K562 (cell line): ENCODE measurements around the gene PRKCG. TPM values are rescaled to one million over a fixed set of nuclear protein-coding genes. Genes with fewer than 3 reads are reported as not detected.

Source experiments
- ATAC-seq: fragments of 200-7000 bp; cut with Tn5 transposase; 3 replicates; pipeline ENCODE4 v1.9.1; 2020; ENCODE audit warnings: moderate library complexity
- BruUV-seq: library from RNA; stranded (reverse); fragments of 400-500 nt; replicated peaks from 2 replicates; lab custom pipeline; 2021; lab: Mats Ljungman, UMichigan
- CTCF ChIA-PET: fragments of 300-600 bp; formaldehyde crosslinking; extraction: SDS; loops from one replicate; lab custom pipeline; 2021; ENCODE audit warnings: low intra/inter-chr PET ratio; lab: Yijun Ruan, JAX
- POLR2A ChIA-PET: fragments of 300-600, 350-650 bp; sonication (Branson Sonifier 250); formaldehyde crosslinking; extraction: SDS; loops from one replicate; lab custom pipeline; 2021; ENCODE audit warnings: antibody characterized with exemption, inconsistent platforms; lab: Yijun Ruan, JAX
- DNase-seq, 4 experiments: peaks; one replicate each; pipeline versions ENCODE4 v3.0.0 to v3.0.0-alpha.2; 2011 to 2018; ENCODE audit warnings: low spot score in 3 of 4, mixed read lengths in 3 of 4; ENCODE audit errors: extremely low read depth in 1 of 4
- FAIRE-seq: peaks from 2 replicates; lab custom pipeline; 2011; peaks lifted over from hg19 to GRCh38; lab: Jason Lieb, UNC
- H2AFZ ChIP-seq: 2 replicates; pipeline ENCODE4 v1.6.0; 2011; ENCODE audit warnings: low read depth, low read length, control low read depth, inconsistent platforms
- H3K27ac ChIP-seq: fragments of 200-600 bp; 3 replicates; pipeline ENCODE4 v1.8.0; 2011; ENCODE audit warnings: low read depth, mild to moderate bottlenecking, control low read depth, inconsistent platforms, low read length, moderate library complexity, mixed read lengths; ENCODE audit errors: extremely low read depth
- H3K27me3 ChIP-seq, 2 experiments: fragments of 300-600 bp in 1 of 2; 2 replicates in 1 of 2; 3 replicates in 1 of 2; pipeline versions ENCODE4 v1.6.0 to v1.8.0; 2011; ENCODE audit warnings: inconsistent platforms in 2 of 2, low read length in 2 of 2, mild to moderate bottlenecking in 1 of 2, mixed read lengths in 1 of 2, moderate library complexity in 1 of 2; ENCODE audit not compliant: control insufficient read depth in 2 of 2, insufficient read depth in 2 of 2
- H3K36me3 ChIP-seq: fragments of 300-600 bp; 3 replicates; pipeline ENCODE4 v1.8.0; 2011; ENCODE audit warnings: mild to moderate bottlenecking, low read length, inconsistent platforms; ENCODE audit not compliant: control insufficient read depth, insufficient read depth
- H3K4me1 ChIP-seq, 2 experiments: fragments of 200-600 bp in 1 of 2; replicated peaks in 1 of 2; 2 replicates in 1 of 2; 3 replicates in 1 of 2; pipeline versions ENCODE4 v1.5.1 to v1.8.0; 2011; ENCODE audit warnings: inconsistent platforms in 2 of 2, low read length in 2 of 2, mild to moderate bottlenecking in 1 of 2, mixed read lengths in 1 of 2, moderate library complexity in 1 of 2; ENCODE audit not compliant: control insufficient read depth in 2 of 2, insufficient read depth in 2 of 2
- H3K4me2 ChIP-seq: 2 replicates; pipeline ENCODE4 v1.6.1; 2011; ENCODE audit warnings: low read length, control low read depth, inconsistent platforms, mixed read lengths; ENCODE audit not compliant: insufficient read depth
- H3K4me3 ChIP-seq: fragments of 200-600 bp; sonication (generic), shearing (Covaris generic); 2 replicates; pipeline ENCODE4 v1.5.1; 2016; ENCODE audit warnings: control low read depth, inconsistent platforms
- H3K79me2 ChIP-seq: fragments of 200-600 bp; 3 replicates; pipeline ENCODE4 v1.8.0; 2011; ENCODE audit warnings: low read length, inconsistent platforms; ENCODE audit not compliant: control insufficient read depth, insufficient read depth
- H3K9ac ChIP-seq, 2 experiments: 2 replicates each; pipeline versions ENCODE4 v1.6.0 to v1.6.1; 2011; ENCODE audit warnings: low read depth in 2 of 2, low read length in 2 of 2, control low read depth in 1 of 2, inconsistent platforms in 1 of 2, mild to moderate bottlenecking in 1 of 2, mixed read lengths in 1 of 2; ENCODE audit not compliant: insufficient read depth in 1 of 2
- H3K9me1 ChIP-seq: one replicate; pipeline ENCODE4 v1.6.0; 2011; ENCODE audit warnings: inconsistent platforms, mild to moderate bottlenecking, low read length, moderate library complexity; ENCODE audit not compliant: control insufficient read depth, insufficient read depth
- H3K9me3 ChIP-seq: replicated peaks from 2 replicates; pipeline ENCODE4 v1.5.1; 2011; ENCODE audit warnings: low read depth, low read length, inconsistent platforms; ENCODE audit not compliant: control insufficient read depth, insufficient read depth
- H4K20me1 ChIP-seq: replicated peaks from 2 replicates; pipeline ENCODE4 v1.6.1; 2011; ENCODE audit warnings: low read length, inconsistent platforms, mixed read lengths; ENCODE audit not compliant: control insufficient read depth, insufficient read depth
- BCOR ChIP-seq: fragments of 450-650 bp; IDR thresholded peaks from 2 replicates; pipeline ENCODE4 v1.6.1; 2016
- CEBPB ChIP-seq: fragments of 450-650 bp; IDR thresholded peaks from 2 replicates; pipeline ENCODE4 v1.6.1; 2016; ENCODE audit warnings: missing genetic modification characterization, missing compliant biosample characterization
- FOXA1 ChIP-seq: fragments of 450-650 bp; IDR thresholded peaks from 2 replicates; pipeline ENCODE4 v1.6.1; 2016; ENCODE audit warnings: mild to moderate bottlenecking, borderline replicate concordance
- GTF2E2 ChIP-seq: fragments of 200-800 bp; sonication (Bioruptor generic); IDR thresholded peaks from 2 replicates; pipeline ENCODE4 v1.6.1; 2016; ENCODE audit warnings: missing genetic modification characterization, missing compliant biosample characterization
- HDAC1 ChIP-seq, 2 experiments: fragments of 450-650 bp; IDR thresholded peaks; 2 replicates each; pipeline ENCODE4 v1.6.1; 2016 to 2017; ENCODE audit warnings: inconsistent platforms in 1 of 2, mild to moderate bottlenecking in 1 of 2, moderate library complexity in 1 of 2
- NCOA6 ChIP-seq: fragments of 450-650 bp; IDR thresholded peaks from 2 replicates; pipeline ENCODE4 v1.6.1; 2017; ENCODE audit warnings: mild to moderate bottlenecking
- NFE2L1 ChIP-seq: fragments of 450-650 bp; IDR thresholded peaks from 2 replicates; pipeline ENCODE4 v1.6.1; 2016; ENCODE audit warnings: missing genetic modification characterization, low read depth, mild to moderate bottlenecking, missing compliant biosample characterization, moderate library complexity, borderline replicate concordance
- PTBP1 ChIP-seq: fragments of 200-400 bp; formaldehyde crosslinking; IDR thresholded peaks from 2 replicates; pipeline ENCODE4 v1.6.1; 2017; ENCODE audit warnings: low read depth, low read length
- RBM22 ChIP-seq: fragments of 200-400 bp; formaldehyde crosslinking; IDR thresholded peaks from 2 replicates; pipeline ENCODE4 v1.6.1; 2018; ENCODE audit warnings: low read length, low read depth; ENCODE audit not compliant: poor library complexity, severe bottlenecking
- RBM25 ChIP-seq: fragments of 200-400 bp; formaldehyde crosslinking; IDR thresholded peaks from 2 replicates; pipeline ENCODE4 v1.6.1; 2018; ENCODE audit warnings: low read length, low read depth, moderate library complexity; ENCODE audit not compliant: severe bottlenecking
- SMARCA5 ChIP-seq: fragments of 450-650 bp; IDR thresholded peaks from 2 replicates; pipeline ENCODE4 v1.6.1; 2016
- SRSF1 ChIP-seq: fragments of 200-400 bp; formaldehyde crosslinking; IDR thresholded peaks from 2 replicates; pipeline ENCODE4 v1.6.1; 2017; ENCODE audit warnings: mild to moderate bottlenecking, low read depth, low read length, moderate library complexity
- STAT6 ChIP-seq: sonication (generic); formaldehyde crosslinking; IDR thresholded peaks from 2 replicates; pipeline ENCODE4 v1.8.1; 2023; ENCODE audit warnings: mild to moderate bottlenecking, missing genetic modification reagents
- TGIF2 ChIP-seq: sonication (generic); formaldehyde crosslinking; IDR thresholded peaks from 2 replicates; pipeline ENCODE4 v1.8.1; 2022; ENCODE audit warnings: mild to moderate bottlenecking, missing genetic modification reagents, moderate library complexity
- ZBED1 ChIP-seq: IDR thresholded peaks from 2 replicates; pipeline ENCODE4 v1.6.1; 2014
- ZFP36 ChIP-seq: fragments of 150-350 bp; IDR thresholded peaks from 2 replicates; pipeline ENCODE4 v1.6.1; 2018; ENCODE audit warnings: low read length, low read depth; ENCODE audit not compliant: partially characterized antibody
- ZNF561 ChIP-seq: fragments of 450-650 bp; formaldehyde crosslinking; conservative IDR thresholded peaks from 2 replicates; pipeline ENCODE4 v1.4.0; 2020; ENCODE audit warnings: mild to moderate bottlenecking, moderate library complexity
- ZNF584 ChIP-seq: fragments of 200-800 bp; sonication (Bioruptor generic); IDR thresholded peaks from 2 replicates; pipeline ENCODE4 v1.6.1; 2016; ENCODE audit warnings: low read depth, mild to moderate bottlenecking, missing genetic modification characterization, missing compliant biosample characterization
- ZNF668 ChIP-seq: fragments of 250-450 bp; sonication (Bioruptor Pico); IDR thresholded peaks from 2 replicates; pipeline ENCODE4 v1.8.0; 2022; ENCODE audit warnings: mild to moderate bottlenecking, inconsistent platforms
- ZNF695 ChIP-seq: fragments of 450-650 bp; formaldehyde crosslinking; IDR thresholded peaks from 2 replicates; pipeline ENCODE4 v1.4.0; 2020; ENCODE audit warnings: mild to moderate bottlenecking, moderate library complexity
- WGBS: fragments of 100-300 bp; shearing (Covaris generic); methylation state at CpG from one replicate; pipeline ENCODE4 v1.1.6; 2016; ENCODE audit warnings: low coverage, mixed read lengths; ENCODE audit not compliant: insufficient coverage; ENCODE audit errors: missing lambda C conversion rate; 5-methylcytosine and 5-hydroxymethylcytosine counted together
- in situ Hi-C: fragments of 300-500 bp; cut with MboI; formaldehyde crosslinking; loops from 4 replicates; pipeline ENCODE4 v1.15.0; 2018; ENCODE audit warnings: inconsistent platforms, mixed read lengths
- intact Hi-C: fragments of 100-400 bp; cut with micrococcal nuclease; formaldehyde crosslinking; loops from 2 replicates; pipeline ENCODE4 v1.14.2; 2022
- polyA plus RNA-seq, 8 experiments: library from polyadenylated mRNA; depleted of rRNA in 4 of 8; stranded (reverse) in 5 of 8; unstranded in 3 of 8; fragments of >200 nt; fragmentation: Nextera tagmentation in 2 of 8; fragmentation: Illumina TruSeq in 1 of 8; extraction: Ambion mirVana in 2 of 8; extraction: Trizol in 1 of 8; gene quantifications; 2 replicates each; pipeline versions ENCODE4 v1.2.1 to v1.2.3, GENCODE V29; 2011 to 2014; ENCODE audit warnings: inconsistent platforms in 1 of 8, missing spikeins in 1 of 8
- total RNA-seq, 7 experiments: library from RNA; depleted of rRNA in 6 of 7; stranded (reverse); fragments of >200 nt in 6 of 7; fragmentation: Illumina TruSeq in 2 of 7; extraction: Trizol in 2 of 7; gene quantifications; 2 replicates each; pipeline versions ENCODE4 v1.2.1 to v1.2.3, GENCODE V29; 2011 to 2021; ENCODE audit warnings: low replicate concordance in 1 of 7
- TF ChIP-seq, protein P1 (sequence below): sonication (generic); formaldehyde crosslinking; IDR thresholded peaks from 2 replicates; pipeline ENCODE4 v1.8.1; 2023; ENCODE audit warnings: mild to moderate bottlenecking, missing genetic modification reagents
- TF ChIP-seq, protein P2 (sequence below): fragments of 250-450 bp; sonication (Bioruptor Pico); IDR thresholded peaks from 2 replicates; pipeline ENCODE4 v1.9.0; 2021; ENCODE audit warnings: mild to moderate bottlenecking

Gene PRKCG
- total and polyA plus RNA-seq, 9 of the 15 experiments (the other 6 are each of a cell fraction or from before 2014, with no cell fraction given) = not detected

DNA sequence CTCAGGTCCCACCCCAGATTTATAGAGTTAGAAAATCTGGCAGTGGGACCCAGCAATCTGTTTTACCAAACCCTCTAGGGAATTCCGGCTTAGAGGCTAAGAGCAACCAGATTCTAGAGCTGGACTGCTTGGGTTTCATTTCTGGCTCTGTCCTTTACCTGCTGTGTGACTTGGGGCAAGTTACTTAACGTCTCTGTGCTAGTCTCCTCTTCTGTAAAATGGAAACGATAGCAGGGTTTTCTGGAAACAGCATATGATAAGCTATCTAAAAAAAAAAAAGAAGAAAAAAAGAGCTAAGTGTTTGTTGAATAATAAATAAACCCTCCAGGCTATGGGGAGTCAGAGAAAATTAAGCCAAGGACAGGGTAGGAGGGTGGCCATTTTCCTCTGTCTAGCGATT is 15.5 kb downstream of the PRKCG start:
- Histone ChIP-seq H3K9me3 (no peaks in the 10 kb centered on the region), H3K9ac (no peak overlapping the region), H3K4me3 (no peak overlapping the region), H3K27ac (no peak overlapping the region), H3K9me1 (no peaks in the 10 kb centered on the region), H3K4me1 (peaks cover 3 to 16% of the 10 kb centered on the region in 2 experiments; a peak in 3 of 5 replicates), H3K27me3 (peaks cover 3 to 52% of the 10 kb centered on the region in 2 experiments; a peak in 3 of 5 replicates), H2AFZ (no peak overlapping the region), H3K79me2 (no peaks in the 10 kb centered on the region), H4K20me1 (peaks cover 6% of the 10 kb centered on the region; the same call in 1 of the 2 replicates), H3K36me3 (no peaks in the 10 kb centered on the region), H3K4me2 (no peak overlapping the region)
- ChIA-PET CTCF (no interaction called here), POLR2A (interaction anchor here (0.5 kb wide), 1 partner anchor 14 kb away, joined by 3 read pairs; no protein-coding TSS in a partner anchor)
- DNase-seq (no peak), ATAC-seq (no peak), FAIRE-seq (no peak)
- intact Hi-C loops (no loop called here), in situ Hi-C loops (no loop called here)
- WGBS = 4% methylated on average over 4 of the region's 4 CpGs
- no TSS peak for BruUV-seq
- TF ChIP-seq ZFP36 (peak; percentile 84), SRSF1 (no peak), ZBED1 (no peak), SMARCA5 (peak; percentile 64; the same call in 1 of the 2 replicates), BCOR (peak; percentile 83), NCOA6 (no peak), RBM22 (no peak), ZNF584 (CRISPR knock-in tag) (no peak), HDAC1 (IDR thresholded peaks at IDR 0.05) (no peak), RBM25 (peak; percentile 94), NFE2L1 (tag) (no peak), STAT6 (CRISPR knock-in tag) (no peak), TGIF2 (CRISPR knock-in tag) (no peak), PTBP1 (no peak), CEBPB (tag) (no peak), FOXA1 (no peak), ZNF695 (CRISPR knock-in tag) (no peak), ZNF561 (CRISPR knock-in tag) (no peak), GTF2E2 (tag) (no peak), ZNF668 (CRISPR knock-in tag) (no peak)
- TF ChIP-seq, protein P1, sequence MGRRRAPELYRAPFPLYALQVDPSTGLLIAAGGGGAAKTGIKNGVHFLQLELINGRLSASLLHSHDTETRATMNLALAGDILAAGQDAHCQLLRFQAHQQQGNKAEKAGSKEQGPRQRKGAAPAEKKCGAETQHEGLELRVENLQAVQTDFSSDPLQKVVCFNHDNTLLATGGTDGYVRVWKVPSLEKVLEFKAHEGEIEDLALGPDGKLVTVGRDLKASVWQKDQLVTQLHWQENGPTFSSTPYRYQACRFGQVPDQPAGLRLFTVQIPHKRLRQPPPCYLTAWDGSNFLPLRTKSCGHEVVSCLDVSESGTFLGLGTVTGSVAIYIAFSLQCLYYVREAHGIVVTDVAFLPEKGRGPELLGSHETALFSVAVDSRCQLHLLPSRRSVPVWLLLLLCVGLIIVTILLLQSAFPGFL (CRISPR knock-in tag) = no peak
- TF ChIP-seq, protein P2, sequence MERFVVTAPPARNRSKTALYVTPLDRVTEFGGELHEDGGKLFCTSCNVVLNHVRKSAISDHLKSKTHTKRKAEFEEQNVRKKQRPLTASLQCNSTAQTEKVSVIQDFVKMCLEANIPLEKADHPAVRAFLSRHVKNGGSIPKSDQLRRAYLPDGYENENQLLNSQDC (CRISPR knock-in tag) = no peak
